Calu3 (cell line): ENCODE measurements around the gene CCSER1. TPM values are rescaled to one million over a fixed set of nuclear protein-coding genes. Genes with fewer than 3 reads are reported as not detected.

Source experiments
- BruUV-seq: library from RNA; stranded (reverse); fragments of 400-500 nt; replicated peaks from 2 replicates; lab custom pipeline; 2021; lab: Mats Ljungman, UMichigan
- CTCF ChIA-PET: fragments of 300-600 bp; sonication (Branson Sonifier 250); formaldehyde crosslinking; loops from one replicate; lab custom pipeline; 2022; ENCODE audit warnings: antibody characterized with exemption; lab: Charles Lee
- DNase-seq: peaks from one replicate; pipeline ENCODE4 v3.0.0; 2022
- H3K27ac Mint-ChIP-seq: one replicate; pipeline ENCODE4 v1.8.0; 2022; ENCODE audit warnings: mixed read lengths; ENCODE audit not compliant: unreplicated experiment
- H3K27me3 Mint-ChIP-seq: one replicate; pipeline ENCODE4 v1.8.0; 2022; ENCODE audit warnings: mixed read lengths; ENCODE audit not compliant: unreplicated experiment
- H3K36me3 Mint-ChIP-seq: one replicate; pipeline ENCODE4 v1.8.0; 2022; ENCODE audit warnings: mild to moderate bottlenecking, moderate library complexity, mixed read lengths; ENCODE audit not compliant: insufficient read depth, unreplicated experiment
- H3K4me1 Mint-ChIP-seq: one replicate; pipeline ENCODE4 v1.8.0; 2022; ENCODE audit warnings: mild to moderate bottlenecking, low read depth, mixed read lengths; ENCODE audit not compliant: unreplicated experiment
- H3K4me3 Mint-ChIP-seq: one replicate; pipeline ENCODE4 v1.8.0; 2022; ENCODE audit warnings: mild to moderate bottlenecking, low read depth, moderate library complexity, mixed read lengths; ENCODE audit not compliant: unreplicated experiment
- H3K9me3 Mint-ChIP-seq: one replicate; pipeline ENCODE4 v1.8.0; 2022; ENCODE audit warnings: low read depth, mixed read lengths; ENCODE audit not compliant: unreplicated experiment
- CTCF ChIP-seq: fragments of 200-600 bp; IDR thresholded peaks from one replicate; pipeline ENCODE4 v1.8.0; 2022; ENCODE audit warnings: antibody characterized with exemption; ENCODE audit not compliant: unreplicated experiment
- intact Hi-C: fragments of 100-400 bp; cut with micrococcal nuclease; formaldehyde crosslinking; loops from one replicate; pipeline ENCODE4 v1.10.0; 2022; ENCODE audit not compliant: unreplicated experiment
- total RNA-seq: library from RNA; stranded (reverse); gene quantifications from 2 replicates; pipeline ENCODE4 v1.2.3, GENCODE V29; 2022

CCSER1 gene
- total RNA-seq, 1 experiment from 2014 or later: 6.2 TPM

GRCh38 chr4:90816754-90817153, 689.6 kb downstream of the CCSER1 start:
- no peak for TF ChIP-seq CTCF
- Mint-ChIP-seq H3K9me3 (peaks cover 2% of the 10 kb centered on the region), H3K36me3 (no peaks in the 10 kb centered on the region), H3K4me3 (no peak overlapping the region), H3K27me3 (no peaks in the 10 kb centered on the region), H3K27ac (no peak overlapping the region), H3K4me1 (no peaks in the 10 kb centered on the region)
- CTCF ChIA-PET: no interaction called here
- intact Hi-C loops: no loop called here
- no TSS peak for BruUV-seq
- no peak for DNase-seq

- Mint-ChIP-seq H3K4me1 (no peaks in the 10 kb centered on the region), H3K4me3 (no peak overlapping the region), H3K27me3 (no peaks in the 10 kb centered on the region), H3K27ac (no peak overlapping the region), H3K36me3 (no peaks in the 10 kb centered on the region), H3K9me3 (no peaks in the 10 kb centered on the region)
- no peak for DNase-seq
- no peak for TF ChIP-seq CTCF
- BruUV-seq: no TSS peak
- CTCF ChIA-PET: no interaction called here
- intact Hi-C loops: no loop called here
Observed at GRCh38 chr4:90824266-90825150, 697.3 kb downstream of the CCSER1 start.

- CTCF ChIA-PET: no interaction called here
- no TSS peak for BruUV-seq
- Mint-ChIP-seq H3K4me3 (no peak overlapping the region), H3K9me3 (no peaks in the 10 kb centered on the region), H3K27ac (no peak overlapping the region), H3K36me3 (no peaks in the 10 kb centered on the region), H3K27me3 (no peaks in the 10 kb centered on the region), H3K4me1 (no peaks in the 10 kb centered on the region)
- DNase-seq: no peak
- intact Hi-C loops: no loop called here
- no peak for TF ChIP-seq CTCF
Observed at GRCh38 chr4:90825849-90826248, 698.7 kb downstream of the CCSER1 start.

- intact Hi-C loops: no loop called here
- BruUV-seq: no TSS peak
- no peaks in the 10 kb centered on the region for H3K27me3 Mint-ChIP-seq
- no peaks in the 10 kb centered on the region for H3K4me1 Mint-ChIP-seq
- H3K27ac Mint-ChIP-seq: no peak overlapping the region
- no peaks in the 10 kb centered on the region for H3K9me3 Mint-ChIP-seq
- DNase-seq: no peak
- CTCF ChIA-PET: no interaction called here
- TF ChIP-seq CTCF: no peak
- H3K4me3 Mint-ChIP-seq: no peak overlapping the region
- H3K36me3 Mint-ChIP-seq: no peaks in the 10 kb centered on the region
Observed at GRCh38 chr4:90833706-90834105, 706.5 kb downstream of the CCSER1 start.
